ENCODE measurements around the gene FNDC3B. TPM values are rescaled to one million over a fixed set of nuclear protein-coding genes. Genes with fewer than 3 reads are reported as not detected.

Gene FNDC3B
- total and polyA plus RNA-seq, 2 of the 8 experiments (the other 6 are each of a cell fraction or from before 2014, with no cell fraction given) = 14.1 to 44.4 TPM

- no peak overlapping the region for H3K4me3 ChIP-seq (ENCODE audit: extremely low read depth in 1 of 4, insufficient read depth in 2 of 4, low read depth in 3 of 4, low read length in 4 of 4)
- H3K18ac ChIP-seq (ENCODE audit: extremely low read depth, low read length) = no peak overlapping the region
- H3K14ac ChIP-seq (ENCODE audit: insufficient read length) = no peak overlapping the region
- no peak overlapping the region for H2BK120ac ChIP-seq (replicated peaks; ENCODE audit: low read depth, low read length)
- H3K4ac ChIP-seq (replicated peaks; ENCODE audit: insufficient read length, low read depth, low read length) = no peak overlapping the region
- H3K4me2 ChIP-seq (ENCODE audit: insufficient read depth in 1 of 2, low read depth in 2 of 2, low read length in 2 of 2) = no peak overlapping the region
- H2BK15ac ChIP-seq (ENCODE audit: low read length) = no peak overlapping the region
- no peak overlapping the region for H3K56ac ChIP-seq (replicated peaks; ENCODE audit: insufficient read length, low read depth, low read length)
- no peaks in the 10 kb centered on the region for H3K36me3 ChIP-seq (ENCODE audit: control insufficient read depth in 2 of 4, insufficient read depth in 4 of 4, low read length in 3 of 4)
- no peak overlapping the region for H4K91ac ChIP-seq (replicated peaks; ENCODE audit: insufficient read length, low read length)
- no peak overlapping the region for H3K27ac ChIP-seq (ENCODE audit: low read depth, low read length)
- no peak overlapping the region for H3K23ac ChIP-seq (ENCODE audit: insufficient read length)
- POLR2A ChIA-PET (ENCODE audit: partially characterized antibody) = interaction anchor here (1.0 kb wide), 1 partner anchor 19 kb away, joined by 3 read pairs; no protein-coding TSS in a partner anchor
- H3K9me3 ChIP-seq (ENCODE audit: insufficient read depth in 2 of 2, low read depth in 1 of 2, low read length in 1 of 2) = no peaks in the 10 kb centered on the region
- no peak for FAIRE-seq
- CTCF ChIA-PET (ENCODE audit: partially characterized antibody) = interaction anchor here (1.8 kb wide), 1 partner anchor 394 kb away, joined by 3 read pairs; no protein-coding TSS in a partner anchor
- no peaks in the 10 kb centered on the region for H3K27me3 ChIP-seq (replicated peaks in 1 of 4; ENCODE audit: control insufficient read depth in 3 of 4, extremely low read depth in 1 of 4, insufficient read depth in 3 of 4, low read length in 3 of 4)
- peaks cover 11 to 61% of the 10 kb centered on the region in 2 experiments for H3K79me2 ChIP-seq (ENCODE audit: control insufficient read depth in 1 of 2, insufficient read depth in 2 of 2, low read length in 2 of 2)
- H3K79me1 ChIP-seq (ENCODE audit: low read depth, low read length) = peaks cover 7% of the 10 kb centered on the region; the same call in 1 of the 2 replicates
- no peak for DNase-seq (ENCODE audit: low read depth in 1 of 2, low spot score in 2 of 2)
- no peak overlapping the region for H2BK20ac ChIP-seq (ENCODE audit: low read length)
- TF ChIP-seq CBX8 (IDR thresholded peaks at IDR 0.05; ENCODE audit: borderline replicate concordance, low read depth, low read length) (no peak), CREB1 (IDR thresholded peaks at IDR 0.05) (no peak), TAF1 (IDR thresholded peaks at IDR 0.05; ENCODE audit: low read depth, low read length) (no peak), TCF12 (IDR thresholded peaks at IDR 0.05; ENCODE audit: low read depth, low read length) (no peak), BCL11A (IDR thresholded peaks at IDR 0.05; ENCODE audit: low read depth in 2 of 2, low read length in 2 of 2) (no peak), TAF7 (optimal IDR thresholded peaks at IDR 0.05; ENCODE audit: borderline replicate concordance, low read depth, low read length) (no peak)
- no peaks in the 10 kb centered on the region for H3K23me2 ChIP-seq (ENCODE audit: low read depth, low read length)
- H2BK12ac ChIP-seq (ENCODE audit: low read depth, low read length) = no peak overlapping the region
- H3K9ac ChIP-seq (replicated peaks in 1 of 4; ENCODE audit: extremely low read depth in 1 of 4, low read depth in 3 of 4, low read length in 3 of 4) = no peak overlapping the region
- H2AK5ac ChIP-seq (ENCODE audit: low read depth, low read length) = no peak overlapping the region
- 90% methylated on average over 2 of the region's 2 CpGs; no CpG with 5 or more reads in 1 of the 2 experiments for WGBS, 2 experiments (ENCODE audit: extremely low coverage in 1 of 2, insufficient coverage in 1 of 2, insufficient read length in 1 of 2, insufficient replicate concordance in 2 of 2, low coverage in 1 of 2, low lambda C conversion rate in 2 of 2, missing lambda C conversion rate in 1 of 2)
- no peak overlapping the region for H2BK5ac ChIP-seq (ENCODE audit: low read depth, low read length)
- H4K20me1 ChIP-seq (replicated peaks in 1 of 2; ENCODE audit: control insufficient read depth in 1 of 2, insufficient read depth in 2 of 2, low read length in 2 of 2) = peaks cover 0 to 2% of the 10 kb centered on the region in 2 experiments
- H4K8ac ChIP-seq (ENCODE audit: extremely low read depth, insufficient read depth, low read length) = no peak overlapping the region
- no peak overlapping the region for H2AFZ ChIP-seq (ENCODE audit: low read length)
- H4K5ac ChIP-seq (ENCODE audit: insufficient read length, low read depth, low read length) = no peak overlapping the region
- H3K4me1 ChIP-seq (replicated peaks in 1 of 4; ENCODE audit: control insufficient read depth in 3 of 4, insufficient read depth in 4 of 4, low read length in 3 of 4) = peaks cover 5 to 8% (median 6%) of the 10 kb centered on the region in 4 experiments; a peak in 5 of 7 replicates
These were observed 143.4 kb downstream of the FNDC3B start for GRCh38 chr3:172182797-172183196.
